ENCODE measurements around the gene TTC9B.
"Not testable (repeated sequence)": the region's sequence is repeated elsewhere in the genome, so short reads cannot be mapped to it uniquely, and the experiment has no call there.

Gene TTC9B

GRCh38 chr19:40210889-40211288 is 7.3 kb downstream of the TTC9B start:
- no peak for DNase-seq

- no peak for DNase-seq
Measured at GRCh38 chr19:40208602-40209001, 9.6 kb downstream of the TTC9B start.

GRCh38 chr19:40205760-40206159 is 12.4 kb downstream of the TTC9B start:
- DNase-seq: no peak

- no peak for DNase-seq
Measured at GRCh38 chr19:40204381-40204780, 13.8 kb downstream of the TTC9B start.

- DNase-seq: no peak
Measured at GRCh38 chr19:40200341-40201099, 17.7 kb downstream of the TTC9B start.

GRCh38 chr19:40198272-40198990 is 19.8 kb downstream of the TTC9B start:
- DNase-seq: no peak

- no peak for DNase-seq
Measured at GRCh38 chr19:40193587-40193849, 24.7 kb downstream of the TTC9B start.

- no peak for DNase-seq
Measured at GRCh38 chr19:40192758-40193586, 25.2 kb downstream of the TTC9B start.

- DNase-seq: no peak
Measured at GRCh38 chr19:40191836-40192646, 26.1 kb downstream of the TTC9B start.

- DNase-seq: peak; percentile 35
Measured at GRCh38 chr19:40190891-40191835, 27.0 kb downstream of the TTC9B start, which contains the start of gene MAP3K10. MAP3K10 (plus strand) TSS chr19:40191426; CDS start chr19:40192032, 606 bp downstream.

GRCh38 chr19:40184273-40184672 is 33.9 kb downstream of the TTC9B start:
- DNase-seq: no peak

- DNase-seq: no peak
Measured at GRCh38 chr19:40178756-40179155, 39.4 kb downstream of the TTC9B start.

- DNase-seq: no peak
Measured at GRCh38 chr19:40177286-40178070, 40.7 kb downstream of the TTC9B start.

GRCh38 chr19:40175820-40176219 is 42.4 kb downstream of the TTC9B start:
- DNase-seq: no peak

- no peak for DNase-seq
Measured at GRCh38 chr19:40174092-40174491, 44.1 kb downstream of the TTC9B start.

GRCh38 chr19:40171293-40171692 is 46.9 kb downstream of the TTC9B start:
- not testable (repeated sequence) for DNase-seq

- DNase-seq: not testable (repeated sequence)
Measured at GRCh38 chr19:40170303-40170989, 47.7 kb downstream of the TTC9B start.

- DNase-seq: not testable (repeated sequence)
Measured at GRCh38 chr19:40169482-40170302, 48.5 kb downstream of the TTC9B start.
